H9 (cell line): Measurements from ENCODE around the gene RSBN1L. TPM values are rescaled to one million over a fixed set of nuclear protein-coding genes. Genes with fewer than 3 reads are reported as not detected.
A peak's percentile ranks its signal among the peaks of the same experiment; 100 is the strongest.

ENCODE experiments used
- DNase-seq: peaks from one replicate; pipeline ENCODE4 v3.0.0-alpha.2; 2017
- H2AFZ ChIP-seq: one replicate; pipeline ENCODE4 v1.6.1; 2013; ENCODE audit warnings: mild to moderate bottlenecking, low read length, control low read depth, moderate library complexity
- H2AK5ac ChIP-seq: 2 replicates; pipeline ENCODE4 v1.6.1; 2013; ENCODE audit warnings: low read length, control low read depth, mixed read lengths; ENCODE audit not compliant: insufficient read length
- H2BK120ac ChIP-seq: one replicate; pipeline ENCODE4 v1.6.1; 2013; ENCODE audit warnings: low read depth, mild to moderate bottlenecking, low read length, control low read depth, inconsistent platforms; ENCODE audit not compliant: poor library complexity, severe bottlenecking
- H2BK12ac ChIP-seq: 2 replicates; pipeline ENCODE4 v1.6.1; 2013; ENCODE audit warnings: low read length, control low read depth, mixed read lengths, low read depth; ENCODE audit not compliant: insufficient read length
- H2BK15ac ChIP-seq: 2 replicates; pipeline ENCODE4 v1.6.1; 2013; ENCODE audit warnings: low read depth, low read length, control low read depth
- H2BK20ac ChIP-seq: one replicate; pipeline ENCODE4 v1.6.1; 2013; ENCODE audit warnings: low read depth, mild to moderate bottlenecking, low read length, control low read depth, inconsistent platforms; ENCODE audit not compliant: poor library complexity, severe bottlenecking
- H2BK5ac ChIP-seq: 2 replicates; pipeline ENCODE4 v1.6.1; 2013; ENCODE audit warnings: low read length, control low read depth, mixed read lengths; ENCODE audit not compliant: insufficient read length
- H3K14ac ChIP-seq: 2 replicates; pipeline ENCODE4 v1.6.1; 2013; ENCODE audit warnings: low read length, control low read depth; ENCODE audit not compliant: insufficient read depth
- H3K18ac ChIP-seq: 2 replicates; pipeline ENCODE4 v1.6.1; 2013; ENCODE audit warnings: low read depth, mild to moderate bottlenecking, mixed read lengths, low read length, control low read depth; ENCODE audit not compliant: insufficient read length
- H3K23ac ChIP-seq: 2 replicates; pipeline ENCODE4 v1.6.1; 2013; ENCODE audit warnings: low read length, control low read depth, mixed read lengths, low read depth; ENCODE audit not compliant: insufficient read length
- H3K23me2 ChIP-seq: 2 replicates; pipeline ENCODE4 v1.6.1; 2013; ENCODE audit warnings: low read depth, mild to moderate bottlenecking, mixed read lengths, low read length, control low read depth; ENCODE audit not compliant: insufficient read length, poor library complexity, severe bottlenecking
- H3K27ac ChIP-seq: 2 replicates; pipeline ENCODE4 v1.5.1; 2013; ENCODE audit warnings: low read length, control low read depth, mixed read lengths, low read depth; ENCODE audit not compliant: insufficient read length
- H3K27me3 ChIP-seq: 2 replicates; pipeline ENCODE4 v1.6.1; 2013; ENCODE audit warnings: low read length, control low read depth, inconsistent platforms; ENCODE audit not compliant: insufficient read depth
- H3K4ac ChIP-seq: 2 replicates; pipeline ENCODE4 v1.6.1; 2013; ENCODE audit warnings: low read depth, mild to moderate bottlenecking, control low read depth, inconsistent platforms, low read length, moderate library complexity
- H3K4me1 ChIP-seq: 2 replicates; pipeline ENCODE4 v1.6.1; 2013; ENCODE audit warnings: low read length, control low read depth, inconsistent platforms; ENCODE audit not compliant: insufficient read depth
- H3K4me2 ChIP-seq: 2 replicates; pipeline ENCODE4 v1.6.1; 2013; ENCODE audit warnings: low read length, control low read depth, mixed read lengths; ENCODE audit not compliant: insufficient read length, insufficient read depth
- H3K56ac ChIP-seq: 2 replicates; pipeline ENCODE4 v1.6.1; 2013; ENCODE audit warnings: low read depth, mild to moderate bottlenecking, mixed read lengths, low read length, control low read depth; ENCODE audit not compliant: insufficient read length
- H3K79me1 ChIP-seq: 2 replicates; pipeline ENCODE4 v1.6.1; 2013; ENCODE audit warnings: low read depth, mild to moderate bottlenecking, moderate library complexity, low read length, control low read depth, inconsistent platforms; ENCODE audit not compliant: insufficient read depth, poor library complexity, severe bottlenecking
- H3K79me2 ChIP-seq: 2 replicates; pipeline ENCODE4 v1.6.1; 2013; ENCODE audit warnings: low read length, control low read depth, inconsistent platforms; ENCODE audit not compliant: insufficient read depth
- H3K9ac ChIP-seq: 2 replicates; pipeline ENCODE4 v1.6.1; 2013; ENCODE audit warnings: low read length, control low read depth, mixed read lengths; ENCODE audit not compliant: insufficient read length; ENCODE audit errors: extremely low read depth
- H3K9me3 ChIP-seq: one replicate; pipeline ENCODE4 v1.6.1; 2013; ENCODE audit warnings: low read depth, low read length, inconsistent platforms; ENCODE audit not compliant: control insufficient read depth
- H3T11ph ChIP-seq: one replicate; pipeline ENCODE4 v1.6.1; 2013; ENCODE audit warnings: mild to moderate bottlenecking, low read length, control low read depth, inconsistent platforms
- H4K20me1 ChIP-seq: one replicate; pipeline ENCODE4 v1.6.1; 2013; ENCODE audit not compliant: control insufficient read depth, insufficient read length, insufficient read depth
- H4K5ac ChIP-seq: 2 replicates; pipeline ENCODE4 v1.6.1; 2013; ENCODE audit warnings: low read depth, mild to moderate bottlenecking, mixed read lengths, low read length, control low read depth; ENCODE audit not compliant: insufficient read length
- H4K8ac ChIP-seq: replicated peaks from 2 replicates; pipeline ENCODE4 v1.6.1; 2013; ENCODE audit warnings: low read length, control low read depth, mixed read lengths, low read depth; ENCODE audit not compliant: insufficient read length
- H4K91ac ChIP-seq: 2 replicates; pipeline ENCODE4 v1.6.1; 2013; ENCODE audit warnings: low read depth, mild to moderate bottlenecking, moderate library complexity, mixed read lengths, low read length, control low read depth; ENCODE audit not compliant: insufficient read length
- H3K27ac Mint-ChIP-seq, 3 experiments: 2 replicates in 2 of 3; 3 replicates in 1 of 3; pipeline ENCODE4 v1.8.0; 2020 to 2021; ENCODE audit warnings: mixed read lengths in 3 of 3, mild to moderate bottlenecking in 1 of 3, moderate library complexity in 1 of 3
- H3K27me3 Mint-ChIP-seq: 2 replicates; pipeline ENCODE4 v1.8.0; 2021; ENCODE audit warnings: low read depth, mild to moderate bottlenecking, moderate library complexity, mixed read lengths
- H3K36me3 Mint-ChIP-seq, 3 experiments: 2 replicates in 2 of 3; 3 replicates in 1 of 3; pipeline ENCODE4 v1.8.0; 2020 to 2021; ENCODE audit warnings: low read depth in 3 of 3, mixed read lengths in 3 of 3; ENCODE audit not compliant: insufficient read depth in 1 of 3
- H3K4me1 Mint-ChIP-seq, 2 experiments: 2 replicates each; pipeline ENCODE4 v1.8.0; 2020; ENCODE audit warnings: mixed read lengths in 2 of 2
- H3K4me3 Mint-ChIP-seq, 2 experiments: 2 replicates in 1 of 2; 3 replicates in 1 of 2; pipeline ENCODE4 v1.8.0; 2020 to 2021; ENCODE audit warnings: mild to moderate bottlenecking in 2 of 2, mixed read lengths in 2 of 2, moderate library complexity in 1 of 2
- H3K9me3 Mint-ChIP-seq, 2 experiments: 2 replicates in 1 of 2; 3 replicates in 1 of 2; pipeline ENCODE4 v1.8.0; 2020; ENCODE audit warnings: mild to moderate bottlenecking in 2 of 2, mixed read lengths in 2 of 2, moderate library complexity in 1 of 2
- WGBS: extraction: QIAGEN DNeasy Blood & Tissue Kit; methylation state at CpG from one replicate; pipeline ENCODE4 v1.1.7; 2013; ENCODE audit warnings: missing lambda C conversion rate, low lambda C conversion rate, mixed read lengths; ENCODE audit not compliant: insufficient read length; ENCODE audit errors: extremely low coverage; 5-methylcytosine and 5-hydroxymethylcytosine counted together
- total RNA-seq: library from RNA; stranded (reverse); gene quantifications from 2 replicates; pipeline ENCODE4 v1.2.1, GENCODE V29; 2021
- TF ChIP-seq, protein P1 (sequence below): fragments of 200-600 bp; sonication (generic); conservative IDR thresholded peaks from 3 replicates; pipeline ENCODE4 v1.8.0; 2021; ENCODE audit warnings: antibody characterized with exemption, mild to moderate bottlenecking

Gene RSBN1L
- total RNA-seq, 1 experiment from 2014 or later, result 20.6 TPM

- H3K4me1 ChIP-seq, result no peaks in the 10 kb centered on the region
- WGBS, result no CpG with 5 or more reads among the region's 1 CpG
- no peaks in the 10 kb centered on the region for H3K4me1 Mint-ChIP-seq
- no peak overlapping the region for H3K4me3 Mint-ChIP-seq
- no peak overlapping the region for H2BK15ac ChIP-seq
- H3K56ac ChIP-seq, result no peak overlapping the region
- no peaks in the 10 kb centered on the region for H4K20me1 ChIP-seq
- H2BK20ac ChIP-seq, result no peak overlapping the region
- no peak overlapping the region for H2BK120ac ChIP-seq
- no peak overlapping the region for H3K27ac Mint-ChIP-seq
- no peak overlapping the region for H2BK5ac ChIP-seq
- peaks cover 7 to 46% (median 9%) of the 10 kb centered on the region in 3 experiments; a peak in 6 of 7 replicates for H3K36me3 Mint-ChIP-seq
- H4K91ac ChIP-seq, result no peak overlapping the region
- DNase-seq, result no peak
- TF ChIP-seq, protein P1, sequence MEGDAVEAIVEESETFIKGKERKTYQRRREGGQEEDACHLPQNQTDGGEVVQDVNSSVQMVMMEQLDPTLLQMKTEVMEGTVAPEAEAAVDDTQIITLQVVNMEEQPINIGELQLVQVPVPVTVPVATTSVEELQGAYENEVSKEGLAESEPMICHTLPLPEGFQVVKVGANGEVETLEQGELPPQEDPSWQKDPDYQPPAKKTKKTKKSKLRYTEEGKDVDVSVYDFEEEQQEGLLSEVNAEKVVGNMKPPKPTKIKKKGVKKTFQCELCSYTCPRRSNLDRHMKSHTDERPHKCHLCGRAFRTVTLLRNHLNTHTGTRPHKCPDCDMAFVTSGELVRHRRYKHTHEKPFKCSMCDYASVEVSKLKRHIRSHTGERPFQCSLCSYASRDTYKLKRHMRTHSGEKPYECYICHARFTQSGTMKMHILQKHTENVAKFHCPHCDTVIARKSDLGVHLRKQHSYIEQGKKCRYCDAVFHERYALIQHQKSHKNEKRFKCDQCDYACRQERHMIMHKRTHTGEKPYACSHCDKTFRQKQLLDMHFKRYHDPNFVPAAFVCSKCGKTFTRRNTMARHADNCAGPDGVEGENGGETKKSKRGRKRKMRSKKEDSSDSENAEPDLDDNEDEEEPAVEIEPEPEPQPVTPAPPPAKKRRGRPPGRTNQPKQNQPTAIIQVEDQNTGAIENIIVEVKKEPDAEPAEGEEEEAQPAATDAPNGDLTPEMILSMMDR, result peak; percentile 68
- H3K9me3 Mint-ChIP-seq, result no peaks in the 10 kb centered on the region; a peak in 1 of 5 replicates
- no peak overlapping the region for H2BK12ac ChIP-seq
- no peaks in the 10 kb centered on the region for H3K79me2 ChIP-seq
- H3K18ac ChIP-seq, result no peak overlapping the region
- H3K9me3 ChIP-seq, result no peaks in the 10 kb centered on the region
- no peak overlapping the region for H4K8ac ChIP-seq
- H4K5ac ChIP-seq, result no peak overlapping the region
- no peaks in the 10 kb centered on the region for H3K27me3 ChIP-seq
- no peak overlapping the region for H2AK5ac ChIP-seq
- no peak overlapping the region for H3K4me2 ChIP-seq
- no peaks in the 10 kb centered on the region for H3K23me2 ChIP-seq
- H3K27ac ChIP-seq, result no peak overlapping the region
- H3K9ac ChIP-seq, result no peak overlapping the region
- H3K27me3 Mint-ChIP-seq, result no peaks in the 10 kb centered on the region
- H3K14ac ChIP-seq, result no peak overlapping the region
- no peak overlapping the region for H3T11ph ChIP-seq
- H3K79me1 ChIP-seq, result no peaks in the 10 kb centered on the region
- H3K4ac ChIP-seq, result no peak overlapping the region
- no peak overlapping the region for H2AFZ ChIP-seq
- H3K23ac ChIP-seq, result no peak overlapping the region
Observed at GRCh38 chr7:77657427-77658224, 38.6 kb upstream of the RSBN1L start.
